Lung (tissue), 12 donors: ENCODE results near the gene LCN10. TPM values are rescaled to one million over a fixed set of nuclear protein-coding genes. Genes with fewer than 3 reads are reported as not detected.

Source experiments
- ATAC-seq: fragments of 200-7000 bp; cut with Tn5 transposase; one replicate; pipeline ENCODE4 v1.9.1; 2020; ENCODE audit warnings: moderate number of reproducible peaks; ENCODE audit not compliant: insufficient read depth, low FRiP score
- DNase-seq, 3 donors: peaks; one replicate each; pipeline ENCODE4 v3.0.0-alpha.2; 2013 to 2017
- H3K27ac ChIP-seq, 2 donors: one replicate each; pipeline ENCODE4 v1.5.1; 2013; ENCODE audit warnings: mild to moderate bottlenecking in 2 of 2, moderate library complexity in 2 of 2, control low read depth in 1 of 2, inconsistent platforms in 1 of 2, low read depth in 1 of 2, low read length in 1 of 2
- H3K27me3 ChIP-seq, 3 donors: one replicate each; pipeline ENCODE4 v1.5.1; 2013; ENCODE audit warnings: low read length in 2 of 3; ENCODE audit not compliant: control insufficient read depth in 3 of 3, insufficient read depth in 3 of 3
- H3K36me3 ChIP-seq, 4 donors: one replicate each; pipeline ENCODE4 v1.5.1; 2013; ENCODE audit warnings: low read length in 4 of 4, mild to moderate bottlenecking in 1 of 4, moderate library complexity in 1 of 4; ENCODE audit not compliant: control insufficient read depth in 4 of 4, insufficient read depth in 4 of 4
- H3K4me1 ChIP-seq, 5 donors: one replicate each; pipeline ENCODE4 v1.5.1; 2013; ENCODE audit warnings: low read length in 5 of 5, mild to moderate bottlenecking in 2 of 5, moderate library complexity in 1 of 5; ENCODE audit not compliant: control insufficient read depth in 5 of 5, insufficient read depth in 5 of 5
- H3K4me3 ChIP-seq: one replicate; pipeline ENCODE4 v1.5.1; 2013; ENCODE audit warnings: mild to moderate bottlenecking, control low read depth, moderate library complexity
- H3K9ac ChIP-seq, 2 donors: one replicate each; pipeline ENCODE4 v1.5.1; 2013; ENCODE audit warnings: low read length in 2 of 2, control low read depth in 1 of 2; ENCODE audit not compliant: insufficient read depth in 1 of 2
- H3K9me3 ChIP-seq, 4 donors: one replicate each; pipeline ENCODE4 v1.5.1; 2013; ENCODE audit warnings: low read length in 3 of 4, mild to moderate bottlenecking in 1 of 4, moderate library complexity in 1 of 4; ENCODE audit not compliant: control insufficient read depth in 4 of 4, insufficient read depth in 3 of 4
- CTCF ChIP-seq: IDR thresholded peaks from 2 replicates; pipeline ENCODE4 v1.5.1; 2012; ENCODE audit warnings: mild to moderate bottlenecking; ENCODE audit errors: control extremely low read depth, extremely low read depth
- WGBS, 2 donors: extraction: QIAGEN DNeasy Blood & Tissue Kit; methylation state at CpG; one replicate each; pipeline ENCODE4 v1.1.7; 2013; 5-methylcytosine and 5-hydroxymethylcytosine counted together
- polyA plus RNA-seq, 2 donors: library from polyadenylated mRNA; stranded (reverse); fragments of 200-250 nt; gene quantifications; one replicate each; pipeline ENCODE4 v1.2.1, GENCODE V29; 2013
- total RNA-seq, 2 donors: library from RNA; depleted of rRNA in 1 of 2; stranded (reverse); fragments of >200 nt in 1 of 2; gene quantifications; one replicate each; pipeline ENCODE4 v1.2.1, GENCODE V29; 2014 to 2021
- donor health status: control.
- donor health status: control.
- donor health status: Bipolar disorder and iron deficiency.
- donor health status: healthy.
- donor health status: DM: yes; HTN: yes; CAD: no.

LCN10 gene
- total and polyA plus RNA-seq, 4 donors = 0.72 to 6.4 (median 4.7) TPM; not detected in 1

DNA sequence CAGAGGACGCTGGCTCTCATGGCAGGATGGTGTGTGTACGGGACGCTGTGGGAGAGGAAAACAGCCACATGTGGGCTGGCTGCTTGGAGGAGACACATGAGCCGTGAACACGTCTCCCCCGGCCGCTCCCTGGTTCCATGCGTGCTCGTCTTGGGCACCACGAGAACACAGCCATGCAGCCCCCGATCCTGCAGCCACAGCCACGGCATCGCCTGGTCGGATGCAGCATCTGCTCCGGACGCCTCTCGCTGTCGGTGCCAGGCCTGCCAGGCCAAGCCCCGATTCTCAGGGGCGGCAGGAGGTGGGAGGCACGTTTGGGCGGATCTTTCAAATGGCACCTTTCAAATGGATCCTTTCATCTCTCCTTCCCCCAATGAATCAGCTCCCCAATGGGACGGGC is 3.2 kb downstream of the LCN10 start:
- Histone ChIP-seq H3K4me1 (peaks cover 0 to 15% (median 10%) of the 10 kb centered on the region in 5 donors), H3K27ac (no peak overlapping the region), H3K4me3 (no peak overlapping the region), H3K9me3 (no peaks in the 10 kb centered on the region), H3K9ac (no peak overlapping the region), H3K36me3 (no peaks in the 10 kb centered on the region), H3K27me3 (peaks cover 0 to 7% (median 4%) of the 10 kb centered on the region in 3 donors)
- ATAC-seq = no peak
- no peak for DNase-seq
- 87 to 90% methylated on average over 23 of the region's 23 CpGs for WGBS, 2 donors
- TF ChIP-seq CTCF = no peak

DNA sequence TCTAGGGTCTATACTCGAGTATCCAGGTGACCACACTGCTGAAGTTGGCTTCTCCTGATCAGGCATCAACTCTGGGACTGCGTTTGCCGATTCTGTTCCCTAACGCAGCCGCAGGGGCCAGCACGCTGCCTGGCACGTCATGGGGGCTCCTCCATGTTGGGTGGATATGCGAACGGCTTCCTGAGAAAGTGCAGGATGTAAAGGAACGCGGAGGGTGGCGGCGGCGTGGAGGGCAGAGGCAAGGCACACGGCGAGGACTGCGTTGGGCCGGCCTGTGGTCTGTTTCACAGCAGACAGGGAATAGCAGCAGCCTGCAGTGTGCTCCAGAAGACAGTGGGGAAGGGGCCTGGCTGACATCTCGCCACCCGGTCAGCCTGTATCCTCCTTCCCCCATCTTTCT is 3.8 kb downstream of the LCN10 start:
- no peak for DNase-seq
- Histone ChIP-seq H3K4me3 (no peak overlapping the region), H3K9me3 (no peaks in the 10 kb centered on the region), H3K9ac (no peak overlapping the region), H3K27me3 (peaks cover 0 to 7% (median 4%) of the 10 kb centered on the region in 3 donors), H3K36me3 (no peaks in the 10 kb centered on the region), H3K27ac (no peak overlapping the region), H3K4me1 (peaks cover 0 to 15% (median 10%) of the 10 kb centered on the region in 5 donors)
- no peak for ATAC-seq
- 91 to 92% methylated on average over 20 of the region's 20 CpGs for WGBS, 2 donors
- no peak for TF ChIP-seq CTCF

DNA sequence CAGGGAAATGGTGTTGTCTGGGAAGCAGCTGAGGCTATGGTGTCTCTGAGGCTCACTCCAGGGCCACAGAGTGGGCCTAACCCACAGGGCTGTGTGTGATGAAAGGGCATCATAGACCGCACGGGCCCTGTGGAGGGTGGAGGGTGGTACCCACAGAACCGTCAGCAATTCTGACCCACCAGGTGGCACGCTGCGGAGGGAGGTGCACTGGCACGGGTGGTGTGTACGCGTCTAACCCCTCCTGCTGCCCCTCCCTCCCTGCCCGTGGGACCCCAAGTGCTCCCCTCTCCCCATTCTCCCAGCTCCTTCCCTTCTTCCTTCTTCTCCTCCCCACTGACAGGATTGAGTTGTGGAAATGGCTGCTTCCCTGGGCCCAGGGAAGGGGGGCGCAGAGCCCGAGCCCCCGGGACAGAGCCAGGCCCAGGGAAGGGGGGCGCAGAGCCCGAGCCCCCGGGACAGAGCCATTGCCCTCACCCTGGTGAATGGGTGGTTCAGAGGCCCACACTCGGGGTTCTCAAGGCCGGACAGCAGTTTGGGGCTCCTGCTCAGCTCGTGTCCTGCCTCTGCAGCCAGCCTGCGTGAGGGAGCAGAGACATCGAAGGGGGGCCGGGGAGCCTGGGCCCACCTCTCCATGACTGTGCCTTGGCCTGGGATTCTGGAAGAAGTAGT is 6.8 kb downstream of the LCN10 start:
- Histone ChIP-seq H3K9ac (no peak overlapping the region), H3K36me3 (no peaks in the 10 kb centered on the region), H3K4me3 (no peak overlapping the region), H3K9me3 (no peaks in the 10 kb centered on the region), H3K4me1 (peaks cover 0 to 3% (median 2%) of the 10 kb centered on the region in 5 donors), H3K27ac (no peak overlapping the region), H3K27me3 (peaks cover 0 to 4% (median 0%) of the 10 kb centered on the region in 3 donors)
- DNase-seq (no peak), ATAC-seq (no peak)
- no peak for TF ChIP-seq CTCF
- 87 to 92% methylated on average over 21 of the region's 21 CpGs for WGBS, 2 donors
